GM19324 (cell line): ENCODE results near the gene SPINK8.
"Not testable (repeated sequence)": the region's sequence is repeated elsewhere in the genome, so short reads cannot be mapped to it uniquely, and the experiment has no call there.

Experiments used
- ATAC-seq: cut with Tn5 transposase; IDR thresholded peaks from one replicate; pipeline ENCODE4 v1.9.1; 2021; ENCODE audit warnings: mild to moderate bottlenecking, moderate library complexity; ENCODE audit not compliant: unreplicated experiment, low FRiP score

The SPINK8 gene

DNA sequence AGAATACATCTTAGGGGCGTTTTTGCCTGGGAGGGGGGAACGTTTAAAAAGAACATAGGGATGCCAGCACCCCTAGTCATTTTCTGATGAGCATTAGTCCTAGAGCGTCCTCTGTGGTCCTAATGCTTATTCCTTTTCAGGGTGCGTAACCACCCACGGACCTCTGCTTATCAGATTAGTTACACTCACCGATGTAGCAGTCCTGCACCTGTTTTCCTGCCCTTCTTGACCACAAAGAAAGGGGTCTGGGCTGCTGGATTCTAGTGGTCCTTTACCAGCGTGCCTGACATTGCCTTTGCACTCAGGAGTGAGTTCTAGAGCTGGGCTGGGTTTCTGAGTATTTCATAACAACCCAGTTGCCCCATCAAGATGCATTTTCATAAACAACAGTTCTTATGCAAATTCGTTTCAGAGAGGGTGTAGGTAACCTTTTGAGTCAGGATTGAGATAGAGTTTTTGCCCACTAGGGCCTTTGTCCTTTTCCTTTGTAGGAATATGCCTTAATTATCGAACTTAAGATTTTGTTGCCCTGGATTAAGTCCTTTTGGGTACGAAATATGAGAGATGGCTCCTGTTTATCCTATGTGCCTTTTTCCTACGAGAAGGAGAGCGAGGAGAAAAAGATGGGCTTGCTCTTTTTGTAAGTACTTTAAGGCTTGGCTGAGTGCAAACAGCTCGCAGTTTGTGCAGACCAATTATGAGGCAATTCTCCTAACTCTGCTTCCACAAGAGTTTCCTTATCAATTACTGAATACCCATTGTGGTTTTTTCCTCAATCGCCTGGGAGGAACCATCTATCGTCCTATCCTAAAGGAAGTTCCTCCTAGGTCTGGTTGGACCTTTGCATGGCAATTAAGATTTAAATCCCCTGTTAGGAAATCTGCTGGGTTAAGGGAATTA lies at the start of gene SPINK8:
TSS of gene SPINK8 (minus strand) at position 316 of the 900 bp plus-strand sequence. CDS start 5,320 bp downstream, outside the sequence.
- not testable (repeated sequence) for ATAC-seq

DNA sequence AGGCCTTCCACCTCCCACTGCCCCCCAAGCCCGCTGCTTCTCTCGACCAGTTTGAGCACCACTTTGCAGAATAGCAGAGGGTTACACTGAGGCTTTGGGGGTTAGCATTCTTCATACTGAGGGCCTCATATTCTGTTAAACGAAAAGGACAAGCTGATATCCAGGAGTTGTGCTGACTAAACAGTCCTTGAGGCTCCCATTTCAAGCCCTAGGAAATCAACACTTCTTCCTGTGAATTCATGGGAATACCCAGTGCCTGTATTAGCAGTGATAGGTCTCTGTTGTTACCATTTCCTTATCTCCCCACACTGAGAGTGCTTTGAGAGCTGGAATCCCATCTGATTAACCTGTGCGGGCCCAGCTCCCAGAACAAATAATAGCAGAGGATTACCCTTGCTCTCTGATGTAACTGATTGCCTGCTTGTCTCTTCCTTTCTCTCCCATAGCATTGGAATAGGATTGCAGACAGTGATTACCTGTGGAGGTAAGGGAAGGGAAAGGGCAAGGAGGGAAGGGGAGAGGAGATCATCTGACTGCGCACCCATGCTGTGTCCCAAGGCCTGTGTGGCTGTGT lies 39.5 kb upstream of the SPINK8 start:
- no peak for ATAC-seq

DNA sequence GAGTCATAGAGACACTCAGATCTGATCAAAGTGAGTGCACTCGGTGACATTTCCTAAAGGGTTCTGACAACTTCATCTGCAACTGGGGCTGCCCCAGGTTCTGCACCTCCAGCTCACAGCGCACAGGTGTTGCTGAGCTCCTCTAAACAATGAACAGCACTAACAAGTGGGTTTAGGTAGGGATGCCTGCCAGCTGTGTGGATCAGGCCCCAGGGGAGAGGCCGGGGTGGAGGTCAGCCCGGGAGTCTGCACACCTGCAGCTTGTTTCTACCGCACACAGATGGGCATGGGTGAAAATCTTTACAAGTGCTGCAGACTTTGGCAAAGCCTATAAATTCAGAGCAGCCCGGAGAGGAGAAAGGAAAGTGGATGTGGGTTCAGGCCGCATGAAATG lies 38.9 kb upstream of the SPINK8 start:
- no peak for ATAC-seq

DNA sequence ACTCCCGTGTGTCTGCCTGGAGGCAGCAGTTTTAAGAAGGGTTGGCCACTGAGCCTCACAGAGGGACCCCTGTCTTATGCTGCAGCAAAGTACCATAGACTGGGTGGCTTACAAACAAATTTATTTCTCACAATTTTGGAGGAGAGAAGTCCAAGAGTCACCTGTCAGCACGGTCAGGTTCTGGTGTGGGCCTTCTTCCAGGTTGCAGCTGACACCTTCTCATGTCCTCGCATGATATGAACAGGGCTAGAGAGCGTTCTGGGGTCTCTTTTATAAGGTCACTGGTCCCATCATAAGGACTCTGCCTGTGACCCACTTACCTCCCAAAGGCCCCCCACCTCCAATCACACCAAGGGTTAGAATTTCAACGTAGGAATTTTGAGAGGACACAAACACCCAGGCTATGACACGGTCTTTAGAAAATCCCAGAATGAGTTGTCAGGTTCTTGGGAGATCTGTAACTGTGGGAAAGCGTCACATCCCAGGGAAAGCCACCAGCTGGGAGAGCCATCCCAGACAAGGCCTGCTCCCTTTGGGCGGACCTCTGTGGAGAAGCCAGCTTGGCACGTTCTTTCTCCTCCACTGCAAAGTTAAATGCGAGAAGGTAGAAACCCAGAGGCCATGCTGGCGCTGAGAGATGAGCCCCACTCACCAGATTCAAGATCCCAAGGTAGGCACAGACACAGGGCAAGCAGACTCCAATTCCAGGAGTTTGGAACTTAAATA lies 38.4 kb upstream of the SPINK8 start, which contains the start of gene FBXW12:
TSS of gene FBXW12 (plus strand) at position 569 of the 726 bp plus-strand sequence. CDS start 549 bp downstream, outside the sequence.
- ATAC-seq: no peak

DNA sequence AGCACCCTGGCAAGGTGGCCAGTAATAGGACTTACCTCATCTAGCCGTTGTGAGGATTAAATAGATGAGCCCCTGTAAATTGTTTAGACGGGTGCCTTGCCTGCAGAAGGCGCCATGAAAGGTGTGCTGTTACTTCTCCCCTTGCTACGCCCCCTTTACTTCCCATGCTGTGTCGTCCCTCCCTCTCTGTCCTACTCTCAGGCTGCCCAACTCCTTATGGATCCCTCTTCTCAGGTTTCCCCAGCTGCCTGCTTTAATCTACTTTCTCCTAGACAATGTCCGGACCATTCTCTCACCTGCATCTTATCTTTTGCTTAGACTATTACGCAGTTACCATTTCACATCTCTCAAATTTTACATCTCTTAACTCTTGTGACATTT lies 36.9 kb upstream of the SPINK8 start:
- ATAC-seq: no peak

DNA sequence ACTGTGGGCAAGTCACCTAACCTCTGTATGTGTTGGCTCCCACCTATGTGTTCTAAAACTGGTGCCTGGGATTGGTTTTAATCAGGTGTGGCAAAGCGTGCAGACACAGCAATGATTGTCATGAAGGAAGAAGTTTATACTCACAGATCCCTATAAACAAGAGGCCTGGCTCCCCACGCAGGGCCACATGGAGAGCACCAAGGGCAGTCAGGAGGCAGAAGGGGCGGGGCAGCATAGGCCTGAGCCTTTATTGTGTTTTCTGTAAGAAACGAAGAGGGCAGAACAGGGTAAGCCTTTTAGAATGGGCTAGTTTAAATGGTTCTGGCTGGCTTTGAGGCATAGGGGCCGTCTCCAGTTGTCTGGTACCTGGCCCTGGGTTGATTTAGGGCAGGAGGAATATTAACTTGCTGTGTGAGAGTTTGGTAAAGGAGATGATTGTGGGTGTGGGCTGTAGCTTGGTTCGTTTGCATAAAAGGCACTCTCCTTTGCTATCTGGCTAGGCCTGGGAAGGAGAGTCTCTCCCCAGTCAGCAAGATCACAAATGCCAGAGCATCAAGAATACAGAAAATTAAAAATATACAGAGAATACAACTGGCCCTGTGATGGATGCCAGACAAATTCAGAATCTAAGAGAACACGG lies 36.4 kb upstream of the SPINK8 start:
- no peak for ATAC-seq

DNA sequence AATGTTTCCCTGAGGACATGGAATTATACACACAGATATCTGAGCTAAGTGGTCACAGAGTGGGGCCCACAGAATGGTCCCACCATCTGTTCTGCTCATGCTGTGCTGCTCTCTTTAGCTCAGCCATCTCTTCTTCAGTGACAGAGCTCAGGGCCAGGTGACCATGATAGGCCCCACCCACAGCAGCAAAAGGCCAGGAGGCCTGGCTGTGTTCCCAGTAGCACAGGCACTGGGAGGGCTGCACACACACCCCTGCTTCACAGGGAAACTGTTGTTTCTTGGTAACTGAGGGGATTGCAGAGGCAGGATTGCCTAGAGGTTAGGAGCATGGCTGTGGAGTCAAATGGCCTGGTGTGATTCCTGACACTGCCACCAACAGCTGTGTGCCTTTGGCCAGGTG lies 33.7 kb upstream of the SPINK8 start:
- ATAC-seq: no peak

DNA sequence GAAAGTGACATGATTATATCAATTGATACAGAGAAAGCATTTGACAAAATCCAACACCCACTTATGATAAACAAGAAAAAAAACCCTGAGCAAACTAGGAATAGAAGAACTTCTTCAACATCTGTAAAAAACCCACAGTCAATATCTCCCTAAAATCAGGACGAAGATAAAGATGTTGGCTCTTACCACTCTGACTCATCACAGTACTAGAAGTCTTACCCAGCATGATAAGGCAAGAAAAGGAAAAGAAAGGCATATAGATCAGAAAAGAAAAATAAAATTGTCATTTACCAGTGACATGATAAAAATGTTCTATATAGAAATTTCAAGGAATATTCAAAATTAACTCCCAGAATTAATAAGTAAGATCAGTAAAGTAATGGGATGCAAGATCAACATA lies 31.4 kb upstream of the SPINK8 start:
- no peak for ATAC-seq

DNA sequence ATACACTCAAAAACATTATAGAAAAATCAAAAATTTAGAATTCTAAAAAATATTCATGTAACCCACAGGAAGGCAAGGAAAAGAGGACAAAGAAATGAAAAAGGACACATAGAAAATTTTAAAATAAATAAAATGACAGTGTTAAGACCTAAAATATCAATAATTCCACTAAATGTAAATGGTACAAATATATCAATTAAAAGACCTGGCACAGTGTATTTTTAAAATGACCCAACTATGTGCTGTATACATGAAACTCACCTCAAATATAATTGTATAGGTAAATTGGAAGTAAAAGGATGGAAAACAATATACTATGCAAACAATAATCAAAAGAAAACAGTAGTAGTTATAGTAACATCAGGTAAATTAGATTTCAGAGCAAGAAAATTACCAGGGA lies 28.5 kb upstream of the SPINK8 start:
- no peak for ATAC-seq

DNA sequence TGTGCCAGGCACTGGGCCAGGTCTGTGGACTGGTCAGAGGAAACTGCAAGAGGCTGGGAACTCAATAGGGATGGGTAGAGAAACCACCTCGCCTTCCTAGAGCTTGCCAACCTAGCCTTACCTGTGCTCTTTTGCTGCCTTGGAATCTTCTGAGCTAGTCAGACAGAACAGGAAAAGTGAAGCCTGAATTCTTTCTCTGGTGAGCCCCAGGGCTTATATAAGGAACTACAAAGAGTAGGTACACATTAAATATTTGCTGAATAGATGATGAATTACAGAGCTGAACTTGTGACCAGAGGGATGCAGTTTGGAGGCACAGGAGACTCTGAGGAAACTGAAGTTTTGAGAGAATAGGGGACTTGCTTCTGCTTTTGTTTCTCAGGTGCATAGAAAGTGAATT lies 23.0 kb upstream of the SPINK8 start:
- no peak for ATAC-seq

DNA sequence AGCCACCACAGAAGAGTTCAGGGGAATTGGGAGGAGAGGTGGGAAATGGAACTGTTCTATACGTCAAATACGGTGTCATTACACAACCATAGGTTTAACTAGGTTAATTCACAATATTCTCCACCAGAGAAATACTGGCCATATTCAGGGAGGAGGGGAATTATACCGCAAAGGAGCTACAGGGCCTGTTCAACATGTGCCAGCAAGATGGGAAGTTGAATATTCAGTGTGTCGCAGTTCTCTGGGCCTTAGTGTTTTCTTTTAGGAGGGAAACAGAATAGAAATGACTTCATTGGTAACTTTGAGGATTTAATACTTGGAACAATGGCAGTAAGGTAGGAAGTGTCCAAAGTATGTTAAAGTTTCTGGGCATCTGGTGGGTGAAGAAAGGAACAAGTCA lies 20.5 kb upstream of the SPINK8 start:
- no peak for ATAC-seq

DNA sequence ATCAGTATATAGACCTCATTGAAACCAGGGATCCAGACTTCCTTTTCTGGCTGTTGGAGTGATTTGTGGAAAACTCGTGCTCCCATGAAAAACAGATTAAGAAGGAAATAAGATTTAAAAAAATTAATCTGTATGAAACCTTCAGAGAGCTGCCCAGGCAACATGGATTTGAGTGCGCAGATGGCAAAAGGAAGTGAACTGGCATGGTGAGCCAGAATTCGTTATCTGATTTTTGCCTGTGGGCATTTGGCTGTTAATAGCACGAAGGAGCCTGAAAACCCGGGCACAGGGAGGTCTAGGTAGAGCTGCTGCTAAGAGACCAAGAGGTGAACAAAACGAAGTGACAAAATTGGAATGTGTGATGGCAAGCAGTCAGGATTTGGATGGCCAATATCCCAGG lies 19.1 kb upstream of the SPINK8 start:
- ATAC-seq: no peak

DNA sequence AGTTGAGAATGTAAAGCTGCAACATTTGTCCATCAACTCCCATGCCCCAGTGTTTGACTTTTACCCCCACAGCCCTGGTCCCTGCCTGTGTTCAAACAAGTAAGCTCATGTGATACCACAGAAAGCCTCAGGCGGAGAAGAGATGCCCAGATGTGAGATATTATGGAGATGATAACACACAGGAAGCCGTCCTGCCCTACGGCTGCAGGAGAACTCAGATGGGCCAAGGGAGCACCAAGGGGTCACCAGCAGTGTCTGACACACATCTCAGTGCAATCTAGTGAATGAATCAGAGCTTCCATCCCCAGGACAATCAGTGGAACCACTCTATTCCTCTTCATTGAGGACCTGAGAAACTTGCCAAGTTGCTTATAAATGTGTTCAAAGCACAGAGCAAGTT lies 14.0 kb upstream of the SPINK8 start:
- ATAC-seq: no peak

DNA sequence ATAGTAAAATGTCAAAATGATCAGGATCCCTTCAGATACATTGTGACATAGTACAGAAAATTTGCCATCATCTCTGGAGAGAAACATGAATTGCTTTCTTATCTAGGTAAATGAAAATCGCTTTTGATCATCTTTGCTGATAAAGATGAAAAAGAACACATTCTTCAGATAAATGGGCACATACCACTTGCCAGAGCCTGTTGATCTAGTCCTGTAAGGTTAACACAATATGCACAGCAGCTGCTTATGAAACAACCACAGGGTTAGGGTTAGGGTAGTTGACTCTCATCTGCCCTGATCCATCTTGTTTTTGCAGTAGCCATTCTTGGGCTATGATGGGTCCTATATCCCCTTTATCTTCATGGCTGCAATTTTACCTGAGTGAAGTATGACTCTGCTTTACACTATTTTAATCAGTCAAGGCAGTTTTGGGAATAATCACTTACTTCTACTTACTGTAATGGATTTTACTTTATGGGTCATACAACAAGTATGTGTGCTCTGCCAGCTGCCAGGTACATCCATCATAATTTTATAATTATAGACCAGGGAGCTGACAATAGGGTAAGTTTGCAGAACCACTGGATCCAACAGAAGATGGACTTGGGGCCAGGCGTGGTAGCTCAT lies 12.6 kb upstream of the SPINK8 start:
- ATAC-seq: no peak

DNA sequence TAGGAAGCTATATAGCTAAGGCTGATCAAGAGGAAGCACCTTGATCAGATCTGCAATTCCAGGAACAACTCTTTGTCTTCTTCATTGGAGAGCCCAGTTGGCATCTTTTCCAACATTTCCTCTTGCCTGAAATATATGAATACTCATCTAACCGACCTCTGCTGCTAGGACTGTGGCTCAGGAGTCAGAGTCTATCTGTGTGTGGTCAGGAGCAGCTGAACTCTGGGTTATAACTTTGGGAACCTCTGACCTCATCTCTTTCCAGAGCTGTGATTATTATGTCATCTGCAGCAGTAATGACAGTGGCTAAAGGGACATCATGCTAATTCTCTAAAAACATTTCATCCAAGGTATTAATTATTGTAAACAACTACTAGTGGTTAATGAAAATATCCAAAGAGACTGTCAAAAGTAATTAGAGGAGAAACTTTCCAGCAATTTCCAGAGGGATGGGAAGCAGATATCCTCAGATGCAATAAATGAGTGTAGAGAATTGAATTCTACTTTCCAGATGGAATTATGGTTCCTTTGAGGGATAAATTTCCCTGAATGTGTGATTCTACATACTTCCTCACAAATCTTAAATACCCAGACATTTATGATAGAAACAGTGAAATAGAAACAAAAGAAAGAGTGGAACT lies 11.5 kb upstream of the SPINK8 start:
- no peak for ATAC-seq

DNA sequence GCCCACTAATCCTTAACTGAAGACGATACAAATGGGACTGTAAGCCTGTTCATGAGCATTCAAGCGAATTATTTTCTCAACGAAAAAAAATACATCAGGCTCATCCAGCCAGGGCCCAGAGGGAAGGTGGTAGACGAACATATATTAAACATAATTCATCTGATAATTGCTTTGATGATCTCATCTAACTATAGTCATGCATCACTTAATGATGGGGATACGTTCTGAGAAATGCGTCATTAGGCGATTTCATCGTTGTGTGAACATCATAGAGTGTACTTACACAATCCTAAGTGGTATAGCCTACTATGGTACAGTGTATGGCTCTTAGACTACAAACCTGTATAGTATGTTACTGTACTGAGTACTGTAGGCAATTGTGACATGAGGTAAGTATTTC lies 10.0 kb upstream of the SPINK8 start:
- no peak for ATAC-seq

DNA sequence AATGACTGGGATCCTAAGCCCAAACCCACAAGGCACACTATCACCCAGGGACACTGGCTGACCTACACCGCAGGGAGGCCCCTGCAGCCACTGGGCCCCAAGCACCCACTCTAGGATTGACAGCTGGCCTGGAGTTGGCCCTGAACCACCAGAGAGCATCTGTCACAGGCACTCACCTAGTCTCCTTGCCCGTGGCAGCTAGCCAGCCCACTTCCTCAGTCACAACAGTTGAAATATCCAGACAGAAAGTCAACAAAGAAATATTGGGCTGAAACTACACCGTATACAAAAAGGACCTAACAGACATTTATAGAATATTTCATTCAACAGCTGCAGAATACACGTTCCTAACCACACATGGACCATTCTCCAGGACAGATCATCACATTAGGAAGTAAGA lies 5.2 kb upstream of the SPINK8 start:
- no peak for ATAC-seq

DNA sequence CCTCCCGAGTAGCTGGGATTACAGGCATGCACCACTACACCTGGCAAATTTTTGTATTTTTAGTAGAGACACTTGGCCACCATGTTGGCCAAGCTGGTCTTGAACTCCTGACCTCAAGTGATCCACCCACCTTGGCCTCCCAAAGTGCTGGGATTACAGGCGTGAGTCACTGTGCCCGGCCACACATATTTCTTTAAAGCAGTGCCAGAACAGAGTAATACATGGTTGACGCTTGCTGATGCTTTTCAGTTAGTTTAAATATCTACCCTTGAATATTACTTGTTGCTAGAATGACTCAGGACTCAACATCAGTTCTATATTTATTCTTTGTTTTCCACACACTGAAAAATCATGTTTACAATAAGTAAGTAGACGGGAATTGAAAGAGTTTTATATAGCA lies 4.1 kb upstream of the SPINK8 start:
- not testable (repeated sequence) for ATAC-seq

DNA sequence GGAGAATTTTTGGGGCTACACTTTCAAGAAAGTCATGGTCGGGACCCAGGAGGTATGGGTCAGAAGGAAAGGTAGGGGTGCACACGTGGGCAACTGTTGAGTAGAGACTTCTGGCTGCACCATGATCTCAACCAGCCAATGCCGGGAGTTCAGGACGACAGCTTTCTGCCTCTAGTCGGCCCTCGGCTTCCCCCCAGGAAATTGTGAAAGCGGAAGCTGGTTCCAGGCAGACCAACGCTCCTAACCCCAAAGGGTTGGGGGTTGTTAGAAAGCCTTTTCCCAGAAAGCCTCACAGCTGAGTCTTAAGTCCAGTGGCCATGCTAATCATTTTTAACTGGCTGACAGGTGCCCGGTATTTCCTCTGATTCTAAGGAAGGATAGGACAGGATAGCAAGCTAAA lies 1.8 kb upstream of the SPINK8 start:
- not testable (repeated sequence) for ATAC-seq

DNA sequence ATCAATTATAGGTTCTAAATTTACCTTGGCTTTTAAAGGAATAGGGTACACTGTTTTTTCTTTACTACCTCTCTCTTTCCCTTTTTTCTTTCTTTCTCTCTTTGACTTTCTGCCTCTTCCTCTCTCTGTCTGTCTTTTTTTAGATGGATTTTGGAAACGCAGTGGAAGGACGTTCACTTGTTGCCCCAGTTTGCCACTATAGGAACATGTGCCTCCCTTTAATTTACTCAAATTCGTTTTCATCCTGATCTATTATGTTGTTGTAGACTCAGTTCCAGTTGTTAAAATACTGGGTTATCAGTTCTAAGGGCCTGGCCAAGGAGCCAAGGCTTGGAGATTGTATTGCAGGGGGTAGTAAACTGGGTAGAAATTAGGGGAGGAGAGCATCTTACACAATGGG lies 1.1 kb upstream of the SPINK8 start:
- ATAC-seq: no peak
